CD4-positive, alpha-beta T cell treated with Interleukin-2 at 100 ng/mL for 4 hours (primary cell): ENCODE data around the gene SMYD3.
A peak's percentile ranks its signal among the peaks of the same experiment; 100 is the strongest.

ENCODE experiments used
- DNase-seq: peaks from one replicate; pipeline ENCODE4 v3.0.0-alpha.2; 2020; ENCODE audit warnings: low spot score

SMYD3 gene

GRCh38 chr1:245901565-245901964 is 605.5 kb downstream of the SMYD3 start:
- no peak for DNase-seq

GRCh38 chr1:245901037-245901436 is 606.0 kb downstream of the SMYD3 start:
- DNase-seq, result no peak

- DNase-seq, result no peak
Measured at GRCh38 chr1:245898581-245898980, 608.5 kb downstream of the SMYD3 start.

GRCh38 chr1:245896258-245896657 is 610.8 kb downstream of the SMYD3 start:
- DNase-seq, result no peak

GRCh38 chr1:245895455-245895959 is 611.6 kb downstream of the SMYD3 start:
- no peak for DNase-seq

GRCh38 chr1:245894843-245895242 is 612.2 kb downstream of the SMYD3 start:
- no peak for DNase-seq

- DNase-seq, result no peak
Measured at GRCh38 chr1:245893025-245893424, 614.1 kb downstream of the SMYD3 start.

GRCh38 chr1:245888809-245889208 is 618.3 kb downstream of the SMYD3 start:
- peak; percentile 35 for DNase-seq

- no peak for DNase-seq
Measured at GRCh38 chr1:245887829-245888228, 619.2 kb downstream of the SMYD3 start.

GRCh38 chr1:245881767-245882391 is 625.2 kb downstream of the SMYD3 start:
- no peak for DNase-seq

GRCh38 chr1:245880754-245881403 is 626.2 kb downstream of the SMYD3 start:
- DNase-seq, result no peak

GRCh38 chr1:245879091-245879490 is 628.0 kb downstream of the SMYD3 start:
- no peak for DNase-seq

- no peak for DNase-seq
Measured at GRCh38 chr1:245878585-245878984, 628.5 kb downstream of the SMYD3 start.

GRCh38 chr1:245877976-245878375 is 629.1 kb downstream of the SMYD3 start:
- no peak for DNase-seq

- no peak for DNase-seq
Measured at GRCh38 chr1:245876586-245876985, 630.5 kb downstream of the SMYD3 start.

GRCh38 chr1:245875581-245876261 is 631.4 kb downstream of the SMYD3 start:
- DNase-seq, result no peak

- no peak for DNase-seq
Measured at GRCh38 chr1:245874942-245875580, 632.0 kb downstream of the SMYD3 start.

- DNase-seq, result no peak
Measured at GRCh38 chr1:245873883-245874671, 633.0 kb downstream of the SMYD3 start.

GRCh38 chr1:245873068-245873467 is 634.0 kb downstream of the SMYD3 start:
- no peak for DNase-seq

GRCh38 chr1:245872475-245872874 is 634.6 kb downstream of the SMYD3 start:
- no peak for DNase-seq

GRCh38 chr1:245871915-245872314 is 635.2 kb downstream of the SMYD3 start:
- no peak for DNase-seq

GRCh38 chr1:245871191-245871590 is 635.9 kb downstream of the SMYD3 start:
- no peak for DNase-seq
